HepG2 (cell line): ENCODE measurements around the gene XPR1. TPM values are rescaled to one million over a fixed set of nuclear protein-coding genes. Genes with fewer than 3 reads are reported as not detected.

Experiments used
- ATF7 ChIP-seq, 2 experiments: fragments of 450-650 bp in 1 of 2; sonication (generic) in 1 of 2; formaldehyde crosslinking in 1 of 2; IDR thresholded peaks; 2 replicates each; pipeline versions ENCODE4 v1.4.0 to v1.6.1; 2016 to 2020; ENCODE audit warnings: antibody characterized with exemption in 1 of 2, mild to moderate bottlenecking in 1 of 2, missing genetic modification reagents in 1 of 2
- CBX1 ChIP-seq: IDR thresholded peaks from one replicate; pipeline ENCODE4 v1.6.1; 2016; ENCODE audit warnings: antibody characterized with exemption, low read depth
- CENPT ChIP-seq: sonication (generic); formaldehyde crosslinking; IDR thresholded peaks from 2 replicates; pipeline ENCODE4 v1.8.0; 2022; ENCODE audit warnings: low read depth, mild to moderate bottlenecking, moderate library complexity, missing genetic modification reagents
- CREB1 ChIP-seq, 2 experiments: fragments of 450-650 bp in 1 of 2; IDR thresholded peaks; 2 replicates each; pipeline ENCODE4 v1.6.1; 2016 to 2017; ENCODE audit warnings: control low read depth in 1 of 2, mild to moderate bottlenecking in 1 of 2, missing compliant biosample characterization in 1 of 2, missing genetic modification characterization in 1 of 2
- FOXP1 ChIP-seq, 2 experiments: fragments of 450-650 bp in 1 of 2; IDR thresholded peaks; 2 replicates each; pipeline ENCODE4 v1.6.1; 2017 to 2018; ENCODE audit warnings: antibody characterized with exemption in 1 of 2
- GLI4 ChIP-seq: sonication (generic); formaldehyde crosslinking; IDR thresholded peaks from 2 replicates; pipeline ENCODE4 v1.5.1; 2020; ENCODE audit warnings: missing genetic modification reagents, mild to moderate bottlenecking, moderate library complexity, borderline replicate concordance
- HNRNPLL ChIP-seq: fragments of 200-400 bp; formaldehyde crosslinking; IDR thresholded peaks from 2 replicates; pipeline ENCODE4 v1.6.1; 2017; ENCODE audit warnings: mild to moderate bottlenecking, low read depth, low read length; ENCODE audit not compliant: poor library complexity, severe bottlenecking
- MAF1 ChIP-seq: sonication (generic); formaldehyde crosslinking; IDR thresholded peaks from 2 replicates; pipeline ENCODE4 v1.5.0; 2020; ENCODE audit warnings: missing genetic modification reagents, borderline replicate concordance
- MTF1 ChIP-seq: sonication (generic); formaldehyde crosslinking; IDR thresholded peaks from 2 replicates; pipeline ENCODE4 v1.5.0; 2020; ENCODE audit warnings: missing genetic modification reagents
- NCOA2 ChIP-seq: sonication (generic); formaldehyde crosslinking; IDR thresholded peaks from 2 replicates; pipeline ENCODE4 v1.8.0; 2022; ENCODE audit warnings: inconsistent platforms
- NR2F6 ChIP-seq, 2 experiments: IDR thresholded peaks; 2 replicates each; pipeline ENCODE4 v1.6.1; 2016; ENCODE audit warnings: antibody characterized with exemption in 1 of 2, mild to moderate bottlenecking in 1 of 2
- PPARG ChIP-seq: conservative IDR thresholded peaks from 2 replicates; pipeline ENCODE4 v1.6.1; 2016; ENCODE audit warnings: missing biosample characterization, missing genetic modification reagents
- RAD51 ChIP-seq: fragments of 450-650 bp; IDR thresholded peaks from 2 replicates; pipeline ENCODE4 v1.6.1; 2016; ENCODE audit warnings: borderline replicate concordance
- RXRB ChIP-seq: IDR thresholded peaks from 2 replicates; pipeline ENCODE4 v1.6.1; 2016; ENCODE audit warnings: borderline replicate concordance, missing genetic modification reagents, missing compliant biosample characterization
- TAF15 ChIP-seq: fragments of 200-400 bp; formaldehyde crosslinking; IDR thresholded peaks from one replicate; pipeline ENCODE4 v1.6.1; 2018; ENCODE audit warnings: mild to moderate bottlenecking, low read depth, low read length; ENCODE audit not compliant: poor library complexity, severe bottlenecking
- TCF12 ChIP-seq, 2 experiments: fragments of 450-650 bp in 1 of 2; sonication (generic) in 1 of 2; formaldehyde crosslinking in 1 of 2; IDR thresholded peaks; 2 replicates each; pipeline versions ENCODE4 v1.6.1 to v1.8.0; 2017 to 2022; ENCODE audit warnings: antibody characterized with exemption in 1 of 2, mild to moderate bottlenecking in 1 of 2, missing genetic modification reagents in 1 of 2, moderate library complexity in 1 of 2
- ZFAT ChIP-seq: sonication (generic); formaldehyde crosslinking; conservative IDR thresholded peaks from 2 replicates; pipeline ENCODE4 v1.8.1; 2023; ENCODE audit warnings: missing genetic modification reagents, inconsistent platforms
- ZFX ChIP-seq: sonication (generic); formaldehyde crosslinking; IDR thresholded peaks from 2 replicates; pipeline ENCODE4 v1.4.0; 2020; ENCODE audit warnings: mild to moderate bottlenecking, low read depth, missing genetic modification reagents, moderate library complexity
- ZKSCAN5 ChIP-seq: sonication (generic); formaldehyde crosslinking; IDR thresholded peaks from 2 replicates; pipeline ENCODE4 v1.5.1; 2020; ENCODE audit warnings: mild to moderate bottlenecking, missing genetic modification reagents
- ZNF232 ChIP-seq: sonication (generic); formaldehyde crosslinking; IDR thresholded peaks from 2 replicates; pipeline ENCODE4 v1.4.0; 2020; ENCODE audit warnings: missing genetic modification reagents, borderline replicate concordance
- ZNF644 ChIP-seq: IDR thresholded peaks from 2 replicates; pipeline ENCODE4 v1.6.1; 2016; ENCODE audit warnings: low read depth
- ZNF784 ChIP-seq: sonication (generic); formaldehyde crosslinking; IDR thresholded peaks from 2 replicates; pipeline ENCODE4 v1.5.1; 2020; ENCODE audit warnings: missing genetic modification reagents, mild to moderate bottlenecking, borderline replicate concordance
- polyA plus RNA-seq, 8 experiments: library from polyadenylated mRNA; depleted of rRNA in 3 of 8; stranded (reverse) in 7 of 8; unstranded in 1 of 8; fragments of >200 nt; fragmentation: Illumina TruSeq in 4 of 8; extraction: Trizol in 4 of 8; gene quantifications; 2 replicates each; pipeline versions ENCODE4 v1.2.1 to v1.2.3, GENCODE V29; 2011 to 2016; ENCODE audit warnings: low read depth in 4 of 8, missing spikeins in 1 of 8, mixed read lengths in 1 of 8; ENCODE audit not compliant: insufficient read depth in 1 of 8
- total RNA-seq, 5 experiments: library from RNA; depleted of rRNA; stranded (reverse); fragments of >200 nt; fragmentation: Illumina TruSeq; extraction: Trizol; gene quantifications; 2 replicates each; pipeline ENCODE4 v1.2.3, GENCODE V29; 2016; ENCODE audit warnings: low read depth in 1 of 5
- TF ChIP-seq, protein P1 (sequence below): sonication (generic); formaldehyde crosslinking; conservative IDR thresholded peaks from 2 replicates; pipeline ENCODE4 v1.5.0; 2020; ENCODE audit warnings: missing genetic modification reagents
- TF ChIP-seq, protein P2 (sequence below): sonication (generic); formaldehyde crosslinking; IDR thresholded peaks from 2 replicates; pipeline ENCODE4 v1.5.1; 2020; ENCODE audit warnings: mild to moderate bottlenecking, missing genetic modification reagents, moderate library complexity

The XPR1 gene
- total and polyA plus RNA-seq, 2 of the 13 experiments (the other 11 are each of a cell fraction or from before 2014, with no cell fraction given), result 22.3 to 23.6 TPM

GRCh38 chr1:180929389-180929788 is 297.6 kb downstream of the XPR1 start (continued):
- TF ChIP-seq FOXP1 (IDR thresholded peaks at IDR 0.05) (no peak), FOXP1 (CRISPR knock-in tag; IDR thresholded peaks at IDR 0.05) (peak; percentile 11; the same call in 1 of the 2 replicates), GLI4 (CRISPR knock-in tag) (no peak), NCOA2 (CRISPR knock-in tag) (peak; percentile 29; the same call in 1 of the 2 replicates), ZKSCAN5 (CRISPR knock-in tag) (no peak), NR2F6 (IDR thresholded peaks at IDR 0.05) (peak; percentile 65; the same call in 1 of the 2 replicates), NR2F6 (CRISPR knock-in tag; IDR thresholded peaks at IDR 0.05) (peak; percentile 92), CBX1 (no peak), TCF12 (IDR thresholded peaks at IDR 0.05) (no peak), TCF12 (CRISPR knock-in tag; IDR thresholded peaks at IDR 0.05) (no peak), ZFAT (CRISPR knock-in tag) (no peak), MAF1 (CRISPR knock-in tag) (no peak), ATF7 (IDR thresholded peaks at IDR 0.05) (no peak), ATF7 (CRISPR knock-in tag; IDR thresholded peaks at IDR 0.05) (no peak), PPARG (CRISPR knock-in tag) (no peak), ZNF232 (no peak), ZFX (CRISPR knock-in tag) (peak; percentile 17; the same call in 1 of the 2 replicates), CENPT (CRISPR knock-in tag) (no peak), ZNF644 (no peak), ZNF784 (CRISPR knock-in tag) (no peak), RAD51 (no peak), TAF15 (no peak), MTF1 (CRISPR knock-in tag) (no peak), HNRNPLL (no peak), CREB1 (IDR thresholded peaks at IDR 0.05) (no peak), CREB1 (CRISPR knock-in tag; IDR thresholded peaks at IDR 0.05) (no peak), RXRB (CRISPR knock-in tag) (peak; percentile 39; the same call in 1 of the 2 replicates)
- TF ChIP-seq, protein P1, sequence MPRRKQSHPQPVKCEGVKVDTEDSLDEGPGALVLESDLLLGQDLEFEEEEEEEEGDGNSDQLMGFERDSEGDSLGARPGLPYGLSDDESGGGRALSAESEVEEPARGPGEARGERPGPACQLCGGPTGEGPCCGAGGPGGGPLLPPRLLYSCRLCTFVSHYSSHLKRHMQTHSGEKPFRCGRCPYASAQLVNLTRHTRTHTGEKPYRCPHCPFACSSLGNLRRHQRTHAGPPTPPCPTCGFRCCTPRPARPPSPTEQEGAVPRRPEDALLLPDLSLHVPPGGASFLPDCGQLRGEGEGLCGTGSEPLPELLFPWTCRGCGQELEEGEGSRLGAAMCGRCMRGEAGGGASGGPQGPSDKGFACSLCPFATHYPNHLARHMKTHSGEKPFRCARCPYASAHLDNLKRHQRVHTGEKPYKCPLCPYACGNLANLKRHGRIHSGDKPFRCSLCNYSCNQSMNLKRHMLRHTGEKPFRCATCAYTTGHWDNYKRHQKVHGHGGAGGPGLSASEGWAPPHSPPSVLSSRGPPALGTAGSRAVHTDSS (CRISPR knock-in tag), result no peak
- TF ChIP-seq, protein P2, sequence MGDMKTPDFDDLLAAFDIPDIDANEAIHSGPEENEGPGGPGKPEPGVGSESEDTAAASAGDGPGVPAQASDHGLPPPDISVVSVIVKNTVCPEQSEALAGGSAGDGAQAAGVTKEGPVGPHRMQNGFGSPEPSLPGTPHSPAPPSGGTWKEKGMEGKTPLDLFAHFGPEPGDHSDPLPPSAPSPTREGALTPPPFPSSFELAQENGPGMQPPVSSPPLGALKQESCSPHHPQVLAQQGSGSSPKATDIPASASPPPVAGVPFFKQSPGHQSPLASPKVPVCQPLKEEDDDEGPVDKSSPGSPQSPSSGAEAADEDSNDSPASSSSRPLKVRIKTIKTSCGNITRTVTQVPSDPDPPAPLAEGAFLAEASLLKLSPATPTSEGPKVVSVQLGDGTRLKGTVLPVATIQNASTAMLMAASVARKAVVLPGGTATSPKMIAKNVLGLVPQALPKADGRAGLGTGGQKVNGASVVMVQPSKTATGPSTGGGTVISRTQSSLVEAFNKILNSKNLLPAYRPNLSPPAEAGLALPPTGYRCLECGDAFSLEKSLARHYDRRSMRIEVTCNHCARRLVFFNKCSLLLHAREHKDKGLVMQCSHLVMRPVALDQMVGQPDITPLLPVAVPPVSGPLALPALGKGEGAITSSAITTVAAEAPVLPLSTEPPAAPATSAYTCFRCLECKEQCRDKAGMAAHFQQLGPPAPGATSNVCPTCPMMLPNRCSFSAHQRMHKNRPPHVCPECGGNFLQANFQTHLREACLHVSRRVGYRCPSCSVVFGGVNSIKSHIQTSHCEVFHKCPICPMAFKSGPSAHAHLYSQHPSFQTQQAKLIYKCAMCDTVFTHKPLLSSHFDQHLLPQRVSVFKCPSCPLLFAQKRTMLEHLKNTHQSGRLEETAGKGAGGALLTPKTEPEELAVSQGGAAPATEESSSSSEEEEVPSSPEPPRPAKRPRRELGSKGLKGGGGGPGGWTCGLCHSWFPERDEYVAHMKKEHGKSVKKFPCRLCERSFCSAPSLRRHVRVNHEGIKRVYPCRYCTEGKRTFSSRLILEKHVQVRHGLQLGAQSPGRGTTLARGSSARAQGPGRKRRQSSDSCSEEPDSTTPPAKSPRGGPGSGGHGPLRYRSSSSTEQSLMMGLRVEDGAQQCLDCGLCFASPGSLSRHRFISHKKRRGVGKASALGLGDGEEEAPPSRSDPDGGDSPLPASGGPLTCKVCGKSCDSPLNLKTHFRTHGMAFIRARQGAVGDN (CRISPR knock-in tag), result 0 out of 2 replicates have a peak, but pooled peaks have one; percentile 28
